ENCODE data around the gene ZNF683. TPM values are rescaled to one million over a fixed set of nuclear protein-coding genes. Genes with fewer than 3 reads are reported as not detected.
A peak's percentile ranks its signal among the peaks of the same experiment; 100 is the strongest.

The ZNF683 gene
- total and polyA plus RNA-seq, 9 of the 15 experiments (the other 6 are each of a cell fraction or from before 2014, with no cell fraction given): not detected

GRCh38 chr1:26353210-26353859, 19.2 kb downstream of the ZNF683 start:
- Histone ChIP-seq H3K79me2 (ENCODE audit: control insufficient read depth, insufficient read depth, low read length) (no peaks in the 10 kb centered on the region), H3K36me3 (ENCODE audit: control insufficient read depth, insufficient read depth, low read length) (no peaks in the 10 kb centered on the region), H3K9me3 (replicated peaks; ENCODE audit: control insufficient read depth, insufficient read depth, low read depth, low read length) (no peaks in the 10 kb centered on the region), H3K27me3 (ENCODE audit: control insufficient read depth in 2 of 2, insufficient read depth in 2 of 2, low read length in 2 of 2) (no peaks in the 10 kb centered on the region), H3K9ac (ENCODE audit: insufficient read depth in 1 of 2, low read depth in 2 of 2, low read length in 2 of 2) (peak overlapping the region in 1 of 2 experiments; percentile 21; a peak in 2 of 4 replicates), H3K27ac (ENCODE audit: extremely low read depth, low read depth, low read length) (no peak overlapping the region), H2AFZ (ENCODE audit: low read depth, low read length) (no peak overlapping the region), H3K4me1 (replicated peaks in 1 of 2; ENCODE audit: control insufficient read depth in 2 of 2, insufficient read depth in 2 of 2, low read length in 2 of 2) (peaks cover 20 to 34% of the 10 kb centered on the region in 2 experiments), H3K4me2 (ENCODE audit: insufficient read depth, low read length) (no peak overlapping the region), H3K9me1 (ENCODE audit: control insufficient read depth, insufficient read depth, low read length) (no peaks in the 10 kb centered on the region), H3K4me3 (no peak overlapping the region), H4K20me1 (replicated peaks; ENCODE audit: control insufficient read depth, insufficient read depth, low read length) (no peaks in the 10 kb centered on the region)
- in situ Hi-C loops (cut with MboI) (no loop called here), intact Hi-C loops (cut with micrococcal nuclease) (no loop called here)
- BruUV-seq (replicated peaks): no TSS peak
- ChIA-PET POLR2A (interaction anchor here (0.7 to 2.2 kb wide), 5 partner anchors 11 to 1685 kb away, joined by 3 to 14 read pairs (median 5); no protein-coding TSS in a partner anchor), CTCF (ENCODE audit: low intra/inter-chr PET ratio) (no interaction called here)
- DNase-seq (ENCODE audit: extremely low read depth in 1 of 4, low spot score in 3 of 4) (no peak), ATAC-seq (no peak), FAIRE-seq (no peak)
- TF ChIP-seq RBM25 (IDR thresholded peaks at IDR 0.05; ENCODE audit: low read depth, low read length, severe bottlenecking) (peak; percentile 91), SIRT6 (IDR thresholded peaks at IDR 0.05; ENCODE audit: low read depth, low read length) (no peak), HDAC2 (IDR thresholded peaks at IDR 0.05) (peak; percentile 77), KLF1 (tag; IDR thresholded peaks at IDR 0.05) (no peak), SMARCA5 (IDR thresholded peaks at IDR 0.05) (peak; percentile 91), NR2C1 (IDR thresholded peaks at IDR 0.05) (no peak), NR2C1 (tag; IDR thresholded peaks at IDR 0.05) (no peak), ARNT (IDR thresholded peaks at IDR 0.05) (peak in 1 of 2 experiments; percentile 43; a peak in 1 of 4 replicates), HDAC1 (IDR thresholded peaks at IDR 0.05) (0 out of 4 replicates have a peak, but pooled peaks of 1 of the 2 experiments have one; percentile 33), ZFP36 (IDR thresholded peaks at IDR 0.05; ENCODE audit: low read depth, low read length, partially characterized antibody) (peak; percentile 93), KDM1A (IDR thresholded peaks at IDR 0.05) (peak; percentile 70 to 83), NEUROD1 (IDR thresholded peaks at IDR 0.05; ENCODE audit: borderline replicate concordance, low read depth, low read length, partially characterized antibody) (no peak), RCOR1 (IDR thresholded peaks at IDR 0.05; ENCODE audit: borderline replicate concordance in 1 of 2, low read depth in 2 of 2, low read length in 2 of 2) (peak in 1 of 2 experiments; percentile 49; a peak in 2 of 4 replicates), NFIC (IDR thresholded peaks at IDR 0.05) (peak; percentile 92), MIER1 (IDR thresholded peaks at IDR 0.05; ENCODE audit: low read depth) (no peak), PTBP1 (IDR thresholded peaks at IDR 0.05; ENCODE audit: low read depth, low read length) (0 out of 2 replicates have a peak, but pooled peaks have one; percentile 62), RFX5 (IDR thresholded peaks at IDR 0.05; ENCODE audit: low read depth, low read length) (no peak), BRD9 (IDR thresholded peaks at IDR 0.05; ENCODE audit: low read depth, partially characterized antibody) (peak; percentile 57), FOXO4 (CRISPR knock-in tag; IDR thresholded peaks at IDR 0.05) (no peak), BCOR (IDR thresholded peaks at IDR 0.05) (peak; percentile 97), ADNP (tag; IDR thresholded peaks at IDR 0.05) (peak; percentile 65; the same call in 1 of the 2 replicates)
- WGBS (ENCODE audit: insufficient coverage, low coverage, missing lambda C conversion rate): 56% methylated on average over 4 of the region's 4 CpGs
